Right lobe of liver (tissue), 4 donors: ENCODE results near the gene KCNH5.

Source experiments
- POLR2A ChIP-seq: fragments of 450-650 bp; IDR thresholded peaks from one replicate; pipeline ENCODE4 v1.6.1; 2017; ENCODE audit warnings: antibody characterized with exemption, mild to moderate bottlenecking
- TF ChIP-seq, protein P1 (sequence below), 4 donors: fragments of 200-600 bp in 3 of 4; fragments of 450-650 bp in 1 of 4; IDR thresholded peaks; one replicate each; pipeline versions ENCODE4 v1.5.1 to v1.8.0; 2016 to 2022; ENCODE audit warnings: antibody characterized with exemption in 4 of 4, mild to moderate bottlenecking in 2 of 4
- donor health status: DM: no; HTN: no; CAD: no.
- donor health status: DM: no; HTN: no; CAD: no.
- donor health status: DM: no; HTN: yes; CAD: no.

GRCh38 chr14:62697461-62697860 lies 347.8 kb downstream of the KCNH5 start:
- no peak for TF ChIP-seq POLR2A
- TF ChIP-seq, protein P1, sequence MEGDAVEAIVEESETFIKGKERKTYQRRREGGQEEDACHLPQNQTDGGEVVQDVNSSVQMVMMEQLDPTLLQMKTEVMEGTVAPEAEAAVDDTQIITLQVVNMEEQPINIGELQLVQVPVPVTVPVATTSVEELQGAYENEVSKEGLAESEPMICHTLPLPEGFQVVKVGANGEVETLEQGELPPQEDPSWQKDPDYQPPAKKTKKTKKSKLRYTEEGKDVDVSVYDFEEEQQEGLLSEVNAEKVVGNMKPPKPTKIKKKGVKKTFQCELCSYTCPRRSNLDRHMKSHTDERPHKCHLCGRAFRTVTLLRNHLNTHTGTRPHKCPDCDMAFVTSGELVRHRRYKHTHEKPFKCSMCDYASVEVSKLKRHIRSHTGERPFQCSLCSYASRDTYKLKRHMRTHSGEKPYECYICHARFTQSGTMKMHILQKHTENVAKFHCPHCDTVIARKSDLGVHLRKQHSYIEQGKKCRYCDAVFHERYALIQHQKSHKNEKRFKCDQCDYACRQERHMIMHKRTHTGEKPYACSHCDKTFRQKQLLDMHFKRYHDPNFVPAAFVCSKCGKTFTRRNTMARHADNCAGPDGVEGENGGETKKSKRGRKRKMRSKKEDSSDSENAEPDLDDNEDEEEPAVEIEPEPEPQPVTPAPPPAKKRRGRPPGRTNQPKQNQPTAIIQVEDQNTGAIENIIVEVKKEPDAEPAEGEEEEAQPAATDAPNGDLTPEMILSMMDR (IDR thresholded peaks at IDR 0.05) = no peak
